ENCODE results near the gene DPYSL4.
"Not testable (repeated sequence)": the region's sequence is repeated elsewhere in the genome, so short reads cannot be mapped to it uniquely, and the experiment has no call there.

The DPYSL4 gene

GRCh38 chr10:132150777-132151176 lies 36.0 kb upstream of the DPYSL4 start:
- no peak for DNase-seq

GRCh38 chr10:132151286-132151950 lies 35.3 kb upstream of the DPYSL4 start:
- no peak for DNase-seq

GRCh38 chr10:132151951-132152505 lies 34.7 kb upstream of the DPYSL4 start:
- DNase-seq = no peak

- no peak for DNase-seq
Observed at GRCh38 chr10:132152896-132153580, 33.7 kb upstream of the DPYSL4 start.

GRCh38 chr10:132153616-132154217 lies 33.0 kb upstream of the DPYSL4 start:
- no peak for DNase-seq

- no peak for DNase-seq
Observed at GRCh38 chr10:132154440-132154839, 32.3 kb upstream of the DPYSL4 start.

GRCh38 chr10:132154931-132155330 lies 31.8 kb upstream of the DPYSL4 start:
- no peak for DNase-seq

GRCh38 chr10:132155723-132156381 lies 30.9 kb upstream of the DPYSL4 start:
- no peak for DNase-seq

GRCh38 chr10:132156382-132156781 lies 30.4 kb upstream of the DPYSL4 start:
- DNase-seq = no peak

GRCh38 chr10:132157101-132157500 lies 29.6 kb upstream of the DPYSL4 start:
- DNase-seq = no peak

GRCh38 chr10:132158122-132158741 lies 28.5 kb upstream of the DPYSL4 start:
- no peak for DNase-seq

- DNase-seq = no peak
Observed at GRCh38 chr10:132158823-132159222, 27.9 kb upstream of the DPYSL4 start.

GRCh38 chr10:132159302-132160230 lies 27.2 kb upstream of the DPYSL4 start:
- DNase-seq = not testable (repeated sequence)

GRCh38 chr10:132160231-132160630 lies 26.5 kb upstream of the DPYSL4 start:
- DNase-seq = not testable (repeated sequence)

- not testable (repeated sequence) for DNase-seq
Observed at GRCh38 chr10:132160834-132161622, 25.7 kb upstream of the DPYSL4 start.

GRCh38 chr10:132162021-132162531 lies 24.7 kb upstream of the DPYSL4 start:
- no peak for DNase-seq

- DNase-seq = no peak
Observed at GRCh38 chr10:132162590-132163277, 24.0 kb upstream of the DPYSL4 start.

GRCh38 chr10:132163278-132163765 lies 23.4 kb upstream of the DPYSL4 start:
- no peak for DNase-seq

- no peak for DNase-seq
Observed at GRCh38 chr10:132163826-132164515, 22.8 kb upstream of the DPYSL4 start.
